Smooth muscle cell of bladder (primary cell): Measurements from ENCODE around the gene SRSF1. TPM values are rescaled to one million over a fixed set of nuclear protein-coding genes. Genes with fewer than 3 reads are reported as not detected.

Experiments
- total RNA-seq: library from RNA; depleted of rRNA; stranded (reverse); fragments of >200 nt; gene quantifications from 2 replicates; pipeline ENCODE4 v1.2.3, GENCODE V29; 2014

SRSF1 gene, protein sequence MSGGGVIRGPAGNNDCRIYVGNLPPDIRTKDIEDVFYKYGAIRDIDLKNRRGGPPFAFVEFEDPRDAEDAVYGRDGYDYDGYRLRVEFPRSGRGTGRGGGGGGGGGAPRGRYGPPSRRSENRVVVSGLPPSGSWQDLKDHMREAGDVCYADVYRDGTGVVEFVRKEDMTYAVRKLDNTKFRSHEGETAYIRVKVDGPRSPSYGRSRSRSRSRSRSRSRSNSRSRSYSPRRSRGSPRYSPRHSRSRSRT
- 372 and 373 TPM in 2 replicates for total RNA-seq

DNA sequence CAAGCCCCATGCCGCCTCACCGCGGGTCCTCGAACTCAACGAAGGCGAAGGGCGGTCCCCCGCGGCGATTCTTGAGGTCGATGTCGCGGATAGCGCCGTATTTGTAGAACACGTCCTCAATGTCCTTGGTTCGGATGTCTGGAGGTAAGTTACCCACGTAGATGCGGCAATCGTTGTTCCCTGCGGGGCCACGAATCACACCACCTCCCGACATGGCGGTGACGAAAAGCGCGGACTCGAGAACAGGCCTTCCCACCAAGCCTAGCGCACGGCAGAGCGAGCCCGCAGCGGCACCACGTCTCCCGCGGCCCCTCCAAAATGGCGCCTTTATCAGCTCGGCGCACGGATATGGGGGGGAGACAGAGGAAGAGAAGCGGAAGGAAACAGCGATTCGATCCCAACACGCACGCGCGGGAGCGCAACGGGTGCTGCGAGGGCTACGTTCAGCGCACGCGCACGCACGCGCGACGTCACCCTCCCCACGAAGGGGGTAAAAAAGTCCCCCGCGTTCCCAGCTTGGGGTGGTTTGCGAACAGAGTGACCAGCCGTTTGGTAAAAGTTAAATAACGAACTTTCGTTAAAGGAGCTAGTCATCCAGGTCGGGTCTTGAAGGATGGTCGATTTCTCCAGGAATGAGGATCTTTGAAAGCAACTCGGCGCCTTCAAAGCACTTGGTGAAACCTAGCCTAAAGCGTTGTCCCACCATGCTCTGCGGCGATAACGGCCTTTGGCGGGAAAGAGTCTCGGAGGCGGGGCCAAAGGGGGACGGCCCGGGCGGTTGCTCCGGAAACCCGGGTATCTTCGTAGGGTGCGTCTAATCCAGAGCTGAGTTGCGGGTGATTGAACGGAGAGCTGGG, at the start of gene SRSF1:
TSS of gene SRSF1 (minus strand) at position 323 of the 857 bp plus-strand sequence. CDS start at position 214, 109 bp downstream.

DNA sequence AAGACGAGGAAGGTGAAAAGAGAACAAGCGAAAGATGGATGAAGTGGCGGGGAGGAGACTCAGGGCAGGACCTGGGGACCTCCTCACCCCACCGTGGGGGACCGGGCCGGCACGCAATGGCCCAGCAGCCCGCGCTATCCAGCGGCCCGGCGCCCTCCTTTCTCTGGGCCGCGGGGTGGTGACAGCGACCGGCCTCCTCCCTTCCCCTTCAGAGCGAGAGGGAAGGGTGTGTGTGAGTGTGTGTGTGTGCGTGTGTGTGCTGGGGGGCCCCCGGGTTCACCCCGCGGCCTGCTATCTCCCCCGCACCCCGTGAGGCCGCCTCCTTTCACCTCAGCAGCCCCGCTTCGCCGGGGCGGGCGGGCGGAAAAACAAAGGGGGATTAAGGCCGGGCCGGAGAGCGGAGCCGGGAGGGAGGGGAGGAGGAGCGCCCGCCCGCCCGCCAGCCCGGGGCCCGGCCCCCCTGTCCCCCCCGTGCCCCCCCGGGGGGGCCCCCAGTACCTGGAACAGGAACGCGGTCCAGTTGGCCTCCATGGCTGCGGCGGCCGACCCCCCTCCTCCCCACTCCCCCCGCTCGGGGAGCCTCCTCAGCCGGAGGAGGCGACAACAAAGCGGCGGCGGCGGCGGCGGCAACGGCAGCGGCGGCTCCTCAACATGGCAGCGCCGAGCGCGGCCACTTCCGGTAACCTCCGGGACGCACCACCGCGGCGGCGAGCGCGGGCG, 19.3 kb downstream of the SRSF1 start, which contains the start of gene VEZF1:
TSS of gene VEZF1 (minus strand) at position 674 of the 720 bp plus-strand sequence. CDS start at position 531, 143 bp downstream.

DNA sequence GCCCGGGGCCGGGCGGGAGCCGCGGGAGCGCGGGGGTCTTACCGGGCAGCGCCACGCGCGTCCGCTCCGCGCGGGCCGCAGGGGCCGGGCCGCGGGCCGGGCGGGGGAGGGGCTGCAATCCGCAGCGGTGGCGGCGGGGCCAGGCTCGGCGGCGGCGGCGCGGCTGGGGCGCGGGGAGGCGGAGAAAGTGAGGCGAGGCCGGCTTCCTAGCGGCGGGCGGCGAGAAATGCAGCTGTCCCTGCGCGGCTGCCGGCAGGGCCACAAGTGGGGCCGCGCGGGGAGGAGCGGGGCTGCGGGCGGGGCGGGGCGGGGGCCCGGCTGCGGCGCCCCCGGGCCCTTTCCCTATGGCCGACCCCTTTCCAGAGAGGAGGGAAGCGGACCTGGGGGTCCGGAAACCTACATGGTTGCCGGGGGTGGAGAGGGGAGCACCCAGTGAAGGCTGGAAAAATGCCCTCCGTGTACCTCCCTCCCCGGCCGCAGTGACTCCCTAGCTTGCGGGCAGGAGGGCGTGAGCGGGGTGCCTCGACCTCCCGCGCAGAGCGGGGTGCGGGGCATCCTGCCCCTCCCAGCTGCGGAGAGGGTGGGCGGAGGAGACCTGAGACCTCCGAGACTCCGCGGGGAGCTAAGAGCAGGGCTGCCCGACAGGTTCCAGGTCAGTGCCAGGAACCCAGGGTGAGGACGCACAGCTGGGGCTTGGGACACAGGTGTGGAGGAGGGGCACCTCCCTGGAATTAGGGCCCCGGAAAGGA, 51.7 kb downstream of the SRSF1 start, which contains the start of gene CUEDC1:
TSS of gene CUEDC1 (minus strand) at position 230 of the 749 bp plus-strand sequence. CDS start 69,848 bp downstream, outside the sequence.

Other genes with a start within 250 kb of the SRSF1 start
- gene MRPS23, start 157.2 kb downstream of the SRSF1 start, total RNA-seq: 20.2 and 36.1 TPM in 2 replicates
- 8.1 and 12.1 TPM in 2 replicates for gene CUEDC1, start 51.8 kb downstream of the SRSF1 start, total RNA-seq
- gene VEZF1, start 19.0 kb downstream of the SRSF1 start, total RNA-seq: 28.3 and 31.0 TPM in 2 replicates
- gene DYNLL2, start 76.2 kb upstream of the SRSF1 start, total RNA-seq: 16.8 and 30.3 TPM in 2 replicates
- not detected in 2 replicates for gene OR4D1, start 141.1 kb upstream of the SRSF1 start, total RNA-seq
- gene OR4D2, start 159.7 kb upstream of the SRSF1 start, total RNA-seq: not detected in 2 replicates
- not detected in 2 replicates for gene EPX, start 185.5 kb upstream of the SRSF1 start, total RNA-seq
- 13.2 and 14.2 TPM in 2 replicates for gene MKS1, start 212.0 kb upstream of the SRSF1 start, total RNA-seq
- not detected in 2 replicates for gene LPO, start 231.3 kb upstream of the SRSF1 start, total RNA-seq